ENCODE data around the gene ANKRD13B.

ANKRD13B gene

DNA sequence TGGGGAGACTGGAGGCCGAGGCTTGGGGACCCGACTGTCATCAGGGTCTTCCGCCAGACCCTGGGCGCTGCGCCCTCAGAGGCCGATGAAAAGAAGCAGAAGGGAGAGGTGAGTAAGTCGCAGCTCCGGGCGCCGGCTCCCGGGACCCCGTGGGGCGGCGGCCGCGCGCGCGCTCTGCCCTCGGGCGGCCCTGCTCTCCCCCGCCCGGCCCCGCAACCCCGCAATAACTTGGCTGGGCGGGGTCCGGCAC lies 25.7 kb upstream of the ANKRD13B start:
- no peak for DNase-seq
- in situ Hi-C loops (cut with MboI; ENCODE audit: low pct_unique_long_range_greater_than_20kb, low sequenced_read_pairs) = loop anchor here (25.0 kb wide), 1 partner anchor 430 kb away; no protein-coding TSS in a partner anchor

DNA sequence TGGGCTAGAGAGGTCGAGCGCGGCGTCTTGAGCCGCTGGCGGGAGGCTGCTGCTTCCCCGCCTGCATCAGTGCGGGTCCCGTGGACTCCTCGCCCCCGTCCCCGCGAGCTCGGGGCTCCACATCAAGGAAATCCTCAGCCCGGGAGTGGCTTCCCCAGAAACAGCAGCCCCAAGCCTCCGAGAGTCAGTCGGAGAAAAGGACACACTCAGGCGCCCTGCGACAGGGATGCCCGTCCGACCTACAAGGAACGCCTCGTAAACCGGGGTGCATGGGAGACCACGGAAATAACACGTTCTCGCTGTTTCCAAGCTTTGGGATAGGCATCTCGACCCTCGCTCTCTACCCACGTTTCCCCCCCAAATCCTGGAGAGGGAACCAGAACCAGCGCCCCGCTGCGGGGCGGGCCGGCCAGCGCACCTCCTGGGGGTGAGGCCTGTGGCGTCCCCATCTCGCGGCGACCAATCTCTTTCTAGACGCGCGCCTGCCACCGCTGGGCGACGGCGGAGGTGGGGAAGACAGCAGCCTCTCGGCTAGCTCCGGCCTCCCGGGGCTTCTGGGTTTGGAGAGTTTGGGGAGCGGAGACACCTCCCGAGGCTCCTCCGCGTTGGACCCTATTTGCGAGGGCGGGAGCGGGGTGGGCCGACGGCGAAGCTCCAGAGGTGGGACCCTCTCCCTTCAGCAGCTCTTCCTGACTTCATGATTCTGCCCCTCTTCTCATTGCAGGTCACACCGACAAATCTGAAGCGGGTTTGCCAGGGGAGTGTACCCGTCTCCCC lies 25.2 kb upstream of the ANKRD13B start:
- in situ Hi-C loops (cut with MboI; ENCODE audit: low pct_unique_long_range_greater_than_20kb, low sequenced_read_pairs) = loop anchor here (25.0 kb wide), 1 partner anchor 430 kb away; no protein-coding TSS in a partner anchor
- DNase-seq = peak; percentile 78

DNA sequence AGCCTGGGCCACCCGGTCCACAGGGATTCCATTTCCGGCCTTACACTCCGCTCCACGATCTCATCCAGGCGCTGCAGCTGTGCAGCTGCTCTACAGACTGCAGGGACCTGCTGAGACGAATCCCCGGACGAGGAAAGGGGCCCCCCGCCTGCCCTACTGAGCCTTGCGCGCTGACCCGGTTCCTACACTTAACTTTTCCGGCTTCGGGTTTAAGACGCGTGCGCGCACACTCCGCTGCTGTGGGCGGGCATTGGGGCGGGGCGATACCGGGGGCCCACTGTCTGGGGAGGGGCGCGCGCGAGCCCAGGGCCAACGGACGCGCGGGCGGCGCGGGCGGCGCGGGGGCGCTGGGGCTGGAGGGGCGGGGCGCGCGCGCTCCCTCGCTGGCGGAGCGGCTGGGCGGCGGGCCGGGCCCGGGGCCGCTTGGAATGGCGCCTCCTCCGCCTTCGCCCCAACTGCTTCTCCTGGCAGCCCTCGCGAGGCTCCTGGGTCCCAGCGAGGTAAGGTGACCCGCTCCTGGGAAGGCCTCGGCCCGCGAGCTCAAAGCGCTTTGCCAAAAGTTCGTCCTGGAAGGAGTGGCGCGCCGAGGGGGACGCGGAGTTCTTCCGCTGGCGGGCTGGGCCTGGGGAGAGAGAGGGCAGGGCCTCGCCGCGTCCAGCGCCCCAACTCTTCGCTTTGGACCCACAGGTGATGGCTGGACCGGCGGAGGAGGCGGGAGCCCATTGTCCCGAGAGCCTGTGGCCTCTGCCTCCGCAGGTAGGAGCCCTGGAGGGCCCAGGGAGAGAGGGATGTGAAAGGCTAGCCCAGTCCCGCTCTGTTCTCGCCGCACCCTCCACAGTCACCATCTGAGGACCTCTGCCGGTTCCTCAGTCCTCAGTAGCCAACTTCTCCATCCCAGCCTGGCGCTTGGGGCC lies 24.3 kb upstream of the ANKRD13B start, which contains the start of gene TP53I13:
TP53I13 (plus strand) TSS at position 371 of the 914 bp plus-strand sequence; CDS start at position 429, 58 bp downstream.
- in situ Hi-C loops (cut with MboI; ENCODE audit: low pct_unique_long_range_greater_than_20kb, low sequenced_read_pairs) = loop anchor here (25.0 kb wide), 1 partner anchor 431 kb away; no protein-coding TSS in a partner anchor
- peak; percentile 79 for DNase-seq

DNA sequence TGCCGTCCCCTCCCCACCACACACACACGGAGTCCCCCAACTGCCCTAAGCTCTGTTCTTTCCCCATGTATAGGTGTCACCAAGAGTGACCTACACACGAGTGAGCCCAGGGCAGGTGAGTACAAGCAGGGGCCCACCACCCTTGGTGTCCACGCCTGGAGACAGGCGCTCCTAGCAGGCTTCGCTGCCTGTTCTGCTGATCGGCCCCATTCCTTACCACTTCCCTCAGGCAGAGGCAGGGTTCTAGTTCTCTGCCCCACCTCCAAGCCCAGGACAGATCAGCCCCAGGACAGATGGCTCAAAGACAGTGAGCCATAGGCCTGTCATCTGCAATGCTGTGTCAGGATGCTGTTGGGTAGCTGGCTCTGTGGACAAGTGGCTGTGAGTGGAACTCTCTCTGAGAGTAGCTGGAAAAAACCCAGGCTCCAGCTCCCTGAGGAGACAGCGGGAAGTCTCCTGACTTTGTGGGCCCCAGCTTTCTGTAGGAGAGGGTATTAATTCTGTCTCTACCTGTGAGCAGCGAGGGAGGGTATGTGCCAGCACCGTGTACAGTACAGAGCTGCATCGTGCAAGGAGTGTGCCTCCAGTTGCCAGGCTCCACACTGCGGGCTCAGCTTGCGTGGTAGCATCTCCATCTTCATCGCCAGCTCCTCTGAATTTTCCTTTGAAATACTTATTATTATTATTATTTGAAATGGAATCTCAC lies 23.5 kb upstream of the ANKRD13B start:
- in situ Hi-C loops (cut with MboI; ENCODE audit: low pct_unique_long_range_greater_than_20kb, low sequenced_read_pairs) = loop anchor here (25.0 kb wide), 1 partner anchor 432 kb away; no protein-coding TSS in a partner anchor
- no peak for DNase-seq

DNA sequence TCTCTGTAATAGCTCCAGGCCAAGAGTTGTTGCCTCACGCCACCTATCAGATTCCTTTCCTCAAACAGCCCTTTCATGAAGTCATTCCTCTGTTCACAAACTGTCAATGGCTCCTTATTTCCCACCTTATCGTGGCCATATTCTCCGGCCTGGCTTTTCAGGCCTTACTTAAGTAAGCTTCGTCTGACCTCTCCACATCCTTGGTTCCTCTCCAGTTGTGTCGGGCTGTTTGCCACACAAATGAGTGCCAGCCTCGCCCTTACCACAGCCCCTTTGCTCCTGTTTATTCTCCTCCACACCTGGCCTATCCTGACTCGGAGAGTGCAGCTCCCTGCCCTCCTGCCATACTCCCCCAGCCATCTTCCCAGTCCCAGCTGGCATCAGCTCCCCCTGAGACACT lies 22.4 kb upstream of the ANKRD13B start:
- DNase-seq = no peak
- in situ Hi-C loops (cut with MboI; ENCODE audit: low pct_unique_long_range_greater_than_20kb, low sequenced_read_pairs) = loop anchor here (25.0 kb wide), 1 partner anchor 433 kb away; no protein-coding TSS in a partner anchor

DNA sequence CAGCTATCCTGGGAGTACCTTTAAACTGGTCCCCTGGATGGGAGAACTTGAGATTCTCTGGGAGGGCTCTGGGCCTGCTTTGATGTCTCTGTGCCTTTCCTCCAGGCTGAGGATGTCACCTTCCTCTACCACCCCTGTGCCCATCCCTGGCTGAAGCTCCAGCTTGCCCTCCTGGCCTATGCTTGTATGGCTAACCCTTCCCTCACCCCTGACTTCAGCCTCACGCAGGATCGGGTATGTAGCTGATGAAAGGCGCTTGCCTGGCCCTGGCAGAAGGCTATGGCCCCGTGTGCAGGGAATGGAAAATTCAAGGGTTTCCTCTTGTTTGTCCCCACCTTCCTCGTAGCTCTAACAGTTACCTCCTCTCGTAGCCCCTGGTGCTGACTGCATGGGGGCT lies 21.4 kb upstream of the ANKRD13B start:
- in situ Hi-C loops (cut with MboI; ENCODE audit: low pct_unique_long_range_greater_than_20kb, low sequenced_read_pairs) = loop anchor here (25.0 kb wide), 1 partner anchor 434 kb away; no protein-coding TSS in a partner anchor
- no peak for DNase-seq

DNA sequence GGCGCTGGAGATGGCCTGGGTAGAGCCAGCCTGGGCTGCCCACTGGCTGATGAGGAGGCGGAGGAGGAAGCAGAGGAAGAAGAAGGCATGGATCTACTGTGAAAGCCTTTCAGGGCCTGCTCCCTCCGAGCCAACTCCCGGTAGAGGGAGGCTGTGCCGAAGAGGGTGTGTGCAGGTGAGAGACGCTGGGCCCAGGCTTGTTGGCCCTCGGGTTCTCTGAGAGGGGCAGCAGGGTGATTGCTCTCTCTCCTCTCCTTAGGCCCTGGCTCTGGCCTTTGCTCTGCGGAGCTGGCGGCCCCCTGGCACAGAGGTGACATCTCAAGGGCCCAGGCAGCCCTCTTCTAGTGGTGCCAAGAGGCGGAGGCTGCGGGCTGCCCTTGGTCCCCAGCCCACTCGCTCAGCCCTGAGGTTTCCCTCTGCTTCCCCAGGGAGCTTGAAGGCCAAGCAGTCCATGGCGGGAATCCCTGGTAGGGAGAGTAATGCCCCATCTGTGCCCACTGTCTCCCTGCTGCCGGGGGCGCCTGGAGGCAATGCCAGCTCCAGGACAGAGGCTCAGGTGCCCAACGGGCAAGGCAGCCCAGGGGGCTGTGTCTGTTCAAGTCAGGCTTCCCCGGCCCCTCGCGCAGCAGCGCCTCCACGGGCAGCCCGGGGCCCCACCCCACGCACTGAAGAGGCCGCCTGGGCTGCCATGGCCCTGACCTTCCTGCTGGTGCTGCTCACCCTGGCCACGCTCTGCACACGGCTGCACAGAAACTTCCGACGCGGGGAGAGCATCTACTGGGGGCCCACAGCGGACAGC lies 20.9 kb upstream of the ANKRD13B start:
- in situ Hi-C loops (cut with MboI; ENCODE audit: low pct_unique_long_range_greater_than_20kb, low sequenced_read_pairs) = loop anchor here (25.0 kb wide), 1 partner anchor 435 kb away; no protein-coding TSS in a partner anchor

DNA sequence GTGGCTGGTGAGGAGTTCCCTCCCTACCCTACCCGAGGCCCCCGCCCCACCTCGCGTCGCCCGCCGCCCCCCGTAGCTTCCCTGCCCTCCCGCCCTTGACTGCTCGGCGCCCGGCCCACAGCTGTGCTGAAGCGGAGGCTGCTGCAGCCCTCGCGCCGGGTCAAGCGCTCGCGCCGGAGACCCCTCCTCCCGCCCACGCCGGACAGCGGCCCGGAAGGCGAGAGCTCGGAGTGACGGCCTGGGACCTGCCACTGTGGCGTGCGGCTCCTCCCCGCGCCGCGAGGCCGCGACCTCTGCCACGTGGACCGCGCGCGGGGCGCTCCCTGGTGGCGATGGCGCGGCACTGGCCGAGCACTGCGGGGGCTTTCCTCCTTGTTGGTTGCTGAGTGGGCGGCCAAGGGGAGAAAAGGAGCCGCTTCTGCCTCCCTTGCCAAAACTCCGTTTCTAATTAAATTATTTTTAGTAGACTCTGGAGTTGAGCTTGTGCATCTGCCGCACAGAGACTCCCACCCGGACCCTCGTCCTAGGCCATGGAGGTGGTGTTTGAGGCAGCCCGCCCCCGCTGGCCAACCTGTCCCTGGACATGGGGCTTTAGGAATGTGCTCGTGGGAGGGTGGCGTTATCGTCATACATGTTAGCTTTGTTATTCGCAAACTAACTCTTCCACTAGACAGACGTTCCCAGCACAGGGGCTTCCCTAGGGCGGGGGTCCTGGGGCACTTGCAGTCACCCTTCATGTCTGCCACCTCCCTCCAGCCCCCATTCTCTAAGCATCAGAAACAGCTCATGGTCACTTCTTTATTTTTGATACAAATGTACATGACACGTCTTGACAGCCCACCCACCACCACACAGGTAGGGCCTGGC lies 20.0 kb upstream of the ANKRD13B start:
- in situ Hi-C loops (cut with MboI; ENCODE audit: low pct_unique_long_range_greater_than_20kb, low sequenced_read_pairs) = loop anchor here (25.0 kb wide), 1 partner anchor 436 kb away; no protein-coding TSS in a partner anchor
- no peak for DNase-seq

More for the DNA sequence above, 20.9 kb upstream of the ANKRD13B start:
- no peak for DNase-seq

DNA sequence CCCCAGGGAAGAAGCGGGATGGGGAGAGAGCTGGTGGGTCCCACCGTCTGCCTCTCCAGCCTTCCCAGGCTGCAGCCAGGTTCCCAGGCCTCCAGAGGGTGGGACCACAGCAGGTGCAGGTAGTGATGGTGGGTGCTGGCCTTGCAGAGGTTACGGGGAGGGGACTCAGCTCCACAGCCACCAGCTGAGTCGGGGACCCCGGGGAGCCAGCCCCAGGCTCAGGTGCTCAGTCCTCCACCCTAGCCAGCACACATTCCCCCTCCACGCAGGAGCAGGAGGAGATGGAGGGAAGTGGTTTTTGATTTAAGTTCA lies 19.4 kb upstream of the ANKRD13B start:
- no peak for DNase-seq
- in situ Hi-C loops (cut with MboI; ENCODE audit: low pct_unique_long_range_greater_than_20kb, low sequenced_read_pairs) = loop anchor here (25.0 kb wide), 1 partner anchor 436 kb away; no protein-coding TSS in a partner anchor

DNA sequence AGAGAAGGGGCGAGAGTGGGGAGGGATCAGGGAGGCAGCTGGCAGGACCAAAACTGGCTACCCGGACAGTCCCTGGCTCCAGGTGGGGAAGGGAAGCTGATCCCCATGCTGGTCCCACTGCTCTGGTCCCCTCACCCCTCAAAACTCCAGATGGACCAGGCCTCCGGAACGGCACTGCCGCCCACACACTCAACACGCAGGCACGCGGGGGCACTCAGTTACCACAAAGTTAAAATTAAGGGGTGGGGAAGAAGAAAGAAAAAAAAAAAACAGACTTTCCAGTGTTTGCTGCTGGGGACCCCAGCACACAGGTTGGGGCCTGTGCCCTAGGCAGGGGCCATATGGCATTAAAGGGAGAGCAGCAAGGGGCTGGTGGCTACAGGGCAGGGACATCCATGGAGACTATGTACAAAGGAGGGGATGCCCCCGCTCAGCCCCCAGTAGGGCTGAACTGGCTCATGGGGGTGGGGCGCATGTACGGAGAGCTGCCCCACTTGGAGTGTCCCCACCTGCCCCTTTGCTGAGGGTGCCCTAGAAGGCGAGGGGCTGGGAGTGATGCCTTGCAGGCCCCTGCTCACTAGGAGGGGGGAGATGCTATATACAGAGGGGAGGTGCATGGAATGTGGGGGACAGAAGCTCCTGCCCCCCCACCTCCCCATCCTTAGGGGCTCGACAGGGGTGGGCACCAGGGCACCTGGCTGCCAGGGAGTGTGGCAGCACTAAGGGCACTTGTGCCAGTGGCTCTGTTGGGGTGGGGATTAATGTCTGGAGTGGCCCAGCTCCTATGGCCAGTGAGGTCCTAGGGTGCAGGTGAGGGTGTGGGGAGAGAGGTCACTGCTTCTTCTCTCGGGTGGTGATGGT lies 18.8 kb upstream of the ANKRD13B start:
- no peak for DNase-seq
- in situ Hi-C loops (cut with MboI; ENCODE audit: low pct_unique_long_range_greater_than_20kb, low sequenced_read_pairs) = loop anchor here (25.0 kb wide), 1 partner anchor 437 kb away; no protein-coding TSS in a partner anchor

DNA sequence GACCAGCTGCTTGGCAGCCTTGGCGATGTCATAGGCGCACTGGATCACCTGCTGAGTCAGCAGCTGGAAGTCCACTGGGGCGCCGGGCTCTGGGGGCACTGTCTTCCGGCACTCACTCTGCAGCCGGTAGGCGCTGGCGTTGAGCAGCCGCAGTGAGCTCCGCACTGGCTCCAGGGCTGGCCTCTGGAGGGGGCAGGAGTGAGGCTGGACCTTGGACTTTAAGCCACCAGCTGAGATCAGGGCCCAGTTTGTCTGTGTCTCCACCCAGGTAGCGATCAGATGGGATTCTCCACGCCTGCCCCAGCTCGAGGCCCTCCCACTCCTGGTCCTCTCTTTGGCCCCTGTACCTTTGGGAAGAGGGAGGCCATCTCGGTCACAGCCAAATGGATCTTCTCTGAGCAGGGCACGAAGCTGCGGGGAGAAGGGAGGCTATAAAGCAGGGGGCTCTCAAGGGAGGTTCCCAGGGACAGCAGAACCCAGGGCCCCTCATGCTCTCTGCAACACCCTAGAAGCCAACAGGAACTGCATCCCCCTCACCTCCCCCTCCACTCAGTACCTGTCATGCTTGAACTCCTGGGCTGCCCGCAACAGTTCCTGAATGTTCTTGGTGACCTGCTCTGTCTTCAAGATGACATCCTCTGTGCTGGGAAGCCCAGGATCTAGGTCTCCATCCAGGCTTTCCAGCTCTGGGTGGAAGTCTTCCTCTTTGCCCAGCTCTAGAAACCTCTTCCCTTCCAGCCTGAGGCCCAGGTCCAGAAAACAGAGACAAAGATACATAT lies 18.0 kb upstream of the ANKRD13B start:
- in situ Hi-C loops (cut with MboI; ENCODE audit: low pct_unique_long_range_greater_than_20kb, low sequenced_read_pairs) = loop anchor here (25.0 kb wide), 1 partner anchor 438 kb away; no protein-coding TSS in a partner anchor

DNA sequence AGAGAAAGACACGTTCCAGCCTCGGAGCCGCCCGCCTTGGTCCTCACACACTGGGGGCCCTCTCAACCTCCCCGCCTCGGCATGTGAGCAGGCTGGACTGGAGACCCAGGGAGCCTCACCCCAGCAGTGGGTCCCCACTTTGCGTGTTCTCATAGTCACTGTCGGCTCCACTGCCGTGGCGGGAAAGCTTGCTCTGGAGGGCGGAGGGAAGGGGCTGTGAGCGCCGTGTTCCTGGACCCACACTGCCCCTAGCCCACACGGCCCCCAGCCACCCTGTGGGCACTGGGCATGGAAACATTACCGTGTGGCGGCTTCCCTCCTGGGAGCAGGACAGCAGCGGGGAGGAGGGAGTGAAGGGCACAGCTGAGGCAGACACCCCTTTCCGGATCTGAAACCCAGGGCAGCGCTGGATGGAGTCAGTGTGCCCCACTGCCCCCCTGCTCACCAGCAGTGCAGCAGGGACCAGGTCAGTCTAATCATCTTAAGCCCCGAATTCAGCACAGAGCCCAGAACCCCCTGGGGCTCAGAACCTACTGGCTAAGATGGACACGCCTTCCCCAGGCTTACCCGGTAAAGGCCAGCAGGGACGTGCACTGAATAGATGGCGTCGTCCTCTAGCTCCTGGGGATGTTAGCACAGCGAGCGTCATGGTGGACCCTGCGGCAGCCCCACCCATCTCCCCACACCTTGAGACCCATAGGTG lies 17.3 kb upstream of the ANKRD13B start:
- no peak for DNase-seq
- in situ Hi-C loops (cut with MboI; ENCODE audit: low pct_unique_long_range_greater_than_20kb, low sequenced_read_pairs) = no loop called here

More for the DNA sequence above, 18.0 kb upstream of the ANKRD13B start:
- DNase-seq = no peak

DNA sequence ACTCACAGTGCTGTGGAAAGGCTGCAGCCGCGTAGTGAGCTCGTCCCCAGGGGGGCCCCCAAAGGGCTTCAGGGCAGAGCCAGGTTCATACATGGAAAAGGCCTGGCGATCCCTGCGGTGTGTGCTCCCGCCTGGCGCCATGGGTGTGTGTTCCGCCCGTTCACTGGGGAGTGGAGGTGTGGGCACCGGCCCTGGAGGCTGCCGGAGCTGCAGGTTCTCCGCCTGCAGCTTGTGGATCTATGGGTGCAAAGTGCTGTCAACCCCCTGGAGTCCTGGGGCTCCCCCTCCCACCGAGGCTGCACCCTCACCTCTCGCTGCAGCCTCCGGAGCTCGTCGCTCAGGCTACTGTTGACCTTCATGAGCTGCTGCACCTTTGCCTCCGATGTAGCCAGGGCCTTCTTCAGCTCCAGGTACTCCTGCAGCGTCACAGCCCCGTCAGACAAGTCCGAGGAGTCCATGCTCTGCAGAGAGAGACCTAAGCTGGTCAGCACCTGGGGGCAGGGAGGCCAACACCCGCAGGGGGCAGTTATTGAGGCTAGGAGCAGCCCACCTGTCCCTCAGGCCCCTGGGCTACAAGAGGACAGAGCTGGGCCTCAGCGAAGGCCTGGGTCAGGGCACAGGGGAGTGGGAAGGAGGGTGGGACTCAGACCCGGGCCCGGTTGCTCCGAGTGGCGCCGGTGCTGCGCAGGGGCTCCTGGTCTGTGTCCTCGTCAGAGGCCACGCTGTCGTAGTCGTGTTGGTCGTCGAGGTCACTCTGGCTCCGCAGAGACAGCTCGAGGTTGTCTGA lies 16.5 kb upstream of the ANKRD13B start:
- in situ Hi-C loops (cut with MboI; ENCODE audit: low pct_unique_long_range_greater_than_20kb, low sequenced_read_pairs) = no loop called here
- DNase-seq = no peak

DNA sequence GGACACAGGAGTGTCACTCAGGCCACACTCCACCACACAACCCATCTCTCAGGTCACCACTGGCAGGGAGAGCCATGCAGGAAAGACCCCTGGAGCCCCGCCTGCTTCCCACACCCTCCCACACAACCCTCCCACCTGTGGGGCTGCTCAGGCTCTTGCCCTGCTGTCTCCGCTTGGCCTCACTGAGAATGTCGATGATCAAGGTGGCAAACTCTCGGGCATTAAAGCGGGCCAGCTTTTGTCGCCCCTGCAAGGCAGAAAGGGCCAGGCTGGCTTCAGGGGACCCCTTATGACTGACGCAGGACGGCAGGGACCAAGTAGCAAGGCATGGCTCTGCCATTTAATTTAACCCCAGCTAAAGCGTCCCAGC lies 15.9 kb upstream of the ANKRD13B start:
- in situ Hi-C loops (cut with MboI; ENCODE audit: low pct_unique_long_range_greater_than_20kb, low sequenced_read_pairs) = no loop called here
- DNase-seq = no peak
